GM23338 (cell line): ENCODE data around the gene ISCA1. TPM values are rescaled to one million over a fixed set of nuclear protein-coding genes. Genes with fewer than 3 reads are reported as not detected.

Source experiments
- ATAC-seq: fragments of 200-7000 bp; cut with Tn5 transposase; 3 replicates; pipeline ENCODE4 v1.9.1; 2020
- DNase-seq: peaks from one replicate; pipeline ENCODE4 v3.0.0-alpha.2; 2015; ENCODE audit warnings: low spot score
- H2AFZ ChIP-seq: fragments of 200-600 bp; sonication (generic); 2 replicates; pipeline ENCODE4 v1.8.0; 2016; ENCODE audit warnings: antibody characterized with exemption, mild to moderate bottlenecking, moderate library complexity
- H3F3A ChIP-seq: fragments of 200-600 bp; sonication (generic); replicated peaks from 2 replicates; pipeline ENCODE4 v1.8.0; 2017; ENCODE audit warnings: antibody characterized with exemption, mixed run types, low read depth
- H3K27ac ChIP-seq: fragments of 200-600 bp; sonication (generic); 2 replicates; pipeline ENCODE4 v1.6.1; 2016; ENCODE audit warnings: low read depth
- H3K27me3 ChIP-seq: fragments of 200-600 bp; sonication (generic); 2 replicates; pipeline ENCODE4 v1.8.0; 2016; ENCODE audit warnings: mild to moderate bottlenecking, mixed run types, moderate library complexity; ENCODE audit not compliant: insufficient read depth
- H3K36me3 ChIP-seq: fragments of 200-600 bp; sonication (generic); 2 replicates; pipeline ENCODE4 v1.8.0; 2016; ENCODE audit warnings: mild to moderate bottlenecking; ENCODE audit not compliant: insufficient read depth
- H3K4me1 ChIP-seq: fragments of 200-600 bp; sonication (generic); 2 replicates; pipeline ENCODE4 v1.8.0; 2016; ENCODE audit warnings: mild to moderate bottlenecking, moderate library complexity; ENCODE audit not compliant: insufficient read depth
- H3K4me2 ChIP-seq: fragments of 200-600 bp; sonication (generic); 2 replicates; pipeline ENCODE4 v1.7.1; 2017; ENCODE audit warnings: mixed run types
- H3K4me3 ChIP-seq: fragments of 200-600 bp; sonication (generic); 2 replicates; pipeline ENCODE4 v1.6.1; 2016; ENCODE audit warnings: mixed run types
- H3K79me2 ChIP-seq: fragments of 200-600 bp; sonication (generic); replicated peaks from 2 replicates; pipeline ENCODE4 v1.8.0; 2017; ENCODE audit warnings: mild to moderate bottlenecking; ENCODE audit not compliant: insufficient read depth
- H3K9me2 ChIP-seq: fragments of 200-600 bp; sonication (generic); 2 replicates; pipeline ENCODE4 v1.8.0; 2017; ENCODE audit not compliant: insufficient read depth
- H4K20me1 ChIP-seq: fragments of 200-600 bp; sonication (generic); replicated peaks from 2 replicates; pipeline ENCODE4 v1.8.0; 2017; ENCODE audit warnings: mild to moderate bottlenecking; ENCODE audit not compliant: insufficient read depth
- H3K27ac Mint-ChIP-seq: 2 replicates; pipeline ENCODE4 v1.8.0; 2020; ENCODE audit warnings: inconsistent platforms, mild to moderate bottlenecking, moderate library complexity, mixed read lengths
- H3K27me3 Mint-ChIP-seq: 3 replicates; pipeline ENCODE4 v1.8.0; 2022; ENCODE audit warnings: low read depth, mild to moderate bottlenecking, moderate library complexity, mixed read lengths, inconsistent platforms; ENCODE audit not compliant: insufficient read depth, poor library complexity
- H3K36me3 Mint-ChIP-seq: 3 replicates; pipeline ENCODE4 v1.8.0; 2021; ENCODE audit warnings: low read depth, mild to moderate bottlenecking, inconsistent platforms, moderate library complexity, mixed read lengths
- H3K4me1 Mint-ChIP-seq: 3 replicates; pipeline ENCODE4 v1.8.0; 2020; ENCODE audit warnings: mild to moderate bottlenecking, inconsistent platforms, mixed read lengths
- H3K4me3 Mint-ChIP-seq: 3 replicates; pipeline ENCODE4 v1.8.0; 2021; ENCODE audit warnings: moderate library complexity, mild to moderate bottlenecking, inconsistent platforms, mixed read lengths
- H3K9me3 Mint-ChIP-seq: 3 replicates; pipeline ENCODE4 v1.8.0; 2020; ENCODE audit warnings: moderate library complexity, mild to moderate bottlenecking, inconsistent platforms, mixed read lengths
- CREB1 ChIP-seq: fragments of 250-450 bp; sonication (Bioruptor Pico); IDR thresholded peaks from 2 replicates; pipeline ENCODE4 v1.5.0; 2020; ENCODE audit warnings: low read depth, mild to moderate bottlenecking, moderate library complexity
- CTCF ChIP-seq, 2 experiments: fragments of 200-600 bp in 1 of 2; sonication (generic) in 1 of 2; conservative IDR thresholded peaks; 2 replicates each; pipeline versions ENCODE4 v1.5.1 to v1.6.1; 2016 to 2017; ENCODE audit warnings: antibody characterized with exemption in 2 of 2, low read depth in 2 of 2, mild to moderate bottlenecking in 2 of 2, moderate library complexity in 1 of 2
- EZH2 ChIP-seq: fragments of 200-600 bp; sonication (generic); IDR thresholded peaks from one replicate; pipeline ENCODE4 v1.8.0; 2017; ENCODE audit warnings: antibody characterized with exemption, mild to moderate bottlenecking, low read depth; ENCODE audit not compliant: unreplicated experiment
- EZH2phosphoT487 ChIP-seq: fragments of 200-600 bp; sonication (generic); IDR thresholded peaks from one replicate; pipeline ENCODE4 v1.8.1; 2018; ENCODE audit warnings: antibody characterized with exemption; ENCODE audit not compliant: unreplicated experiment
- JUNB ChIP-seq: IDR thresholded peaks from one replicate; pipeline ENCODE4 v1.6.1; 2016; ENCODE audit warnings: antibody characterized with exemption; ENCODE audit not compliant: unreplicated experiment
- NANOG ChIP-seq: IDR thresholded peaks from 2 replicates; pipeline ENCODE4 v1.6.1; 2016; ENCODE audit warnings: antibody characterized with exemption, borderline replicate concordance
- POLR2AphosphoS5 ChIP-seq: IDR thresholded peaks from 2 replicates; pipeline ENCODE4 v1.6.1; 2016; ENCODE audit warnings: antibody characterized with exemption, low read depth
- STAT1 ChIP-seq: IDR thresholded peaks from one replicate; pipeline ENCODE4 v1.6.1; 2016; ENCODE audit warnings: antibody characterized with exemption; ENCODE audit not compliant: unreplicated experiment
- ZNF114 ChIP-seq: fragments of 250-450 bp; sonication (Bioruptor Pico); IDR thresholded peaks from 2 replicates; pipeline ENCODE4 v1.5.0; 2020; ENCODE audit warnings: mild to moderate bottlenecking, moderate library complexity
- ZNF331 ChIP-seq: fragments of 250-450 bp; sonication (Bioruptor Pico); IDR thresholded peaks from 2 replicates; pipeline ENCODE4 v1.5.0; 2020; ENCODE audit warnings: low read depth, mild to moderate bottlenecking, moderate library complexity
- polyA plus RNA-seq: library from polyadenylated mRNA; unstranded; fragments of >200 nt; fragmentation: Nextera tagmentation; extraction: Ambion mirVana; gene quantifications from 2 replicates; pipeline ENCODE4 v1.2.1, GENCODE V29; 2016
- total RNA-seq: library from RNA; depleted of rRNA; stranded (reverse); fragments of >200 nt; shearing (Covaris generic); gene quantifications from 2 replicates; pipeline ENCODE4 v1.2.3, GENCODE V29; 2014
- TF ChIP-seq, protein P1 (sequence below): IDR thresholded peaks from 2 replicates; pipeline ENCODE4 v1.6.1; 2016; ENCODE audit warnings: antibody characterized with exemption

The ISCA1 gene
- total and polyA plus RNA-seq, 2 experiments from 2014 or later: 54.9 to 61.0 TPM

DNA sequence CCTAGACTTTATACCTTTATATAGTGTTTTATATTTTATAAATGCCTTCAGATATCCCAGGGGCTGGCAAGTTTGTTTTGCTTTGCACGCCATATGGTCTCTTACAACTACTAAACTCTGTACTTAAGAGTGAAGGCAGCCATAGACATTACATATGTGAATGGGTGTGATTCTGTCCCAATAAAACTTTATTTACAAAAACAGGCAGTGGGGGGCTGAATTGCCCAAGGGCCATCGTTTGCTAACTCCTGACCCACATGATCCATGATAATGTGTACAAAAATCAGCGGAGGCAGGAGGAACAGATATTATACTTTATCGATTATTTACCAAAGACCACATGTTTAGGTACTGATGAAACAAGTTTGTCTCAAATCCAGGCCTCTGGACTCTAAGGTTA, 35.8 kb upstream of the ISCA1 start:
- H3K9me2 ChIP-seq: no peaks in the 10 kb centered on the region
- no peak for DNase-seq
- Mint-ChIP-seq H3K27ac (no peak overlapping the region), H3K4me1 (no peaks in the 10 kb centered on the region), H3K36me3 (peaks cover 56% of the 10 kb centered on the region), H3K27me3 (no peaks in the 10 kb centered on the region), H3K4me3 (no peak overlapping the region), H3K9me3 (no peaks in the 10 kb centered on the region)
- H3K4me1 ChIP-seq: no peaks in the 10 kb centered on the region
- TF ChIP-seq, protein P1, sequence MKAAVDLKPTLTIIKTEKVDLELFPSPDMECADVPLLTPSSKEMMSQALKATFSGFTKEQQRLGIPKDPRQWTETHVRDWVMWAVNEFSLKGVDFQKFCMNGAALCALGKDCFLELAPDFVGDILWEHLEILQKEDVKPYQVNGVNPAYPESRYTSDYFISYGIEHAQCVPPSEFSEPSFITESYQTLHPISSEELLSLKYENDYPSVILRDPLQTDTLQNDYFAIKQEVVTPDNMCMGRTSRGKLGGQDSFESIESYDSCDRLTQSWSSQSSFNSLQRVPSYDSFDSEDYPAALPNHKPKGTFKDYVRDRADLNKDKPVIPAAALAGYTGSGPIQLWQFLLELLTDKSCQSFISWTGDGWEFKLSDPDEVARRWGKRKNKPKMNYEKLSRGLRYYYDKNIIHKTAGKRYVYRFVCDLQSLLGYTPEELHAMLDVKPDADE: no peak
- no peak for TF ChIP-seq CREB1
- no peak for TF ChIP-seq NANOG
- no peak for TF ChIP-seq ZNF114 (CRISPR knock-in tag)
- TF ChIP-seq ZNF331 (CRISPR knock-in tag): no peak
- TF ChIP-seq POLR2AphosphoS5: no peak
- no peak for TF ChIP-seq STAT1
- no peak for TF ChIP-seq CTCF (conservative IDR thresholded peaks at IDR 0.05; ENCODE audit: low read depth in 2 of 2)
- TF ChIP-seq EZH2: no peak
- TF ChIP-seq EZH2phosphoT487: no peak
- H2AFZ ChIP-seq: no peak overlapping the region
- no peak overlapping the region for H3K27ac ChIP-seq
- no peak overlapping the region for H3K4me3 ChIP-seq
- H3K4me2 ChIP-seq: no peak overlapping the region
- ATAC-seq: no peak
- no peaks in the 10 kb centered on the region for H4K20me1 ChIP-seq
- H3K36me3 ChIP-seq: peaks cover 37% of the 10 kb centered on the region
- no peaks in the 10 kb centered on the region for H3K27me3 ChIP-seq
- H3K79me2 ChIP-seq: no peaks in the 10 kb centered on the region
- H3F3A ChIP-seq: no peaks in the 10 kb centered on the region

- H3K4me2 ChIP-seq: no peak overlapping the region
- Mint-ChIP-seq H3K4me3 (no peak overlapping the region), H3K36me3 (peaks cover 67% of the 10 kb centered on the region), H3K27me3 (no peaks in the 10 kb centered on the region), H3K27ac (no peak overlapping the region), H3K9me3 (peaks cover 12% of the 10 kb centered on the region), H3K4me1 (no peaks in the 10 kb centered on the region)
- H3K79me2 ChIP-seq: no peaks in the 10 kb centered on the region
- H3K4me3 ChIP-seq: no peak overlapping the region
- ATAC-seq (no peak), DNase-seq (no peak)
- no peak overlapping the region for H3K27ac ChIP-seq
- no peaks in the 10 kb centered on the region for H3K4me1 ChIP-seq
- H3K9me2 ChIP-seq: no peaks in the 10 kb centered on the region
- no peak overlapping the region for H2AFZ ChIP-seq
- H3K27me3 ChIP-seq: no peaks in the 10 kb centered on the region
- no peaks in the 10 kb centered on the region for H3F3A ChIP-seq
- no peaks in the 10 kb centered on the region for H4K20me1 ChIP-seq
- H3K36me3 ChIP-seq: peaks cover 27% of the 10 kb centered on the region
- TF ChIP-seq STAT1 (no peak), CTCF (conservative IDR thresholded peaks at IDR 0.05; ENCODE audit: low read depth in 2 of 2) (no peak), EZH2phosphoT487 (no peak), ZNF331 (CRISPR knock-in tag) (no peak), JUNB (no peak), CREB1 (no peak)
Observed at GRCh38 chr9:86315078-86315477, 32.7 kb upstream of the ISCA1 start.
